NCI-H345 treated with DMSO at 0.1 percent for 48 hours (cell line): ENCODE measurements around the gene IDH3A.
A peak's percentile ranks its signal among the peaks of the same experiment; 100 is the strongest.
"Not testable (repeated sequence)": the region's sequence is repeated elsewhere in the genome, so short reads cannot be mapped to it uniquely, and the experiment has no call there.

Experiments
- DNase-seq: peaks from one replicate; lab custom pipeline; 2025; ENCODE audit not compliant: unreplicated experiment; lab: John Stamatoyannopoulos, UW

The IDH3A gene

DNA sequence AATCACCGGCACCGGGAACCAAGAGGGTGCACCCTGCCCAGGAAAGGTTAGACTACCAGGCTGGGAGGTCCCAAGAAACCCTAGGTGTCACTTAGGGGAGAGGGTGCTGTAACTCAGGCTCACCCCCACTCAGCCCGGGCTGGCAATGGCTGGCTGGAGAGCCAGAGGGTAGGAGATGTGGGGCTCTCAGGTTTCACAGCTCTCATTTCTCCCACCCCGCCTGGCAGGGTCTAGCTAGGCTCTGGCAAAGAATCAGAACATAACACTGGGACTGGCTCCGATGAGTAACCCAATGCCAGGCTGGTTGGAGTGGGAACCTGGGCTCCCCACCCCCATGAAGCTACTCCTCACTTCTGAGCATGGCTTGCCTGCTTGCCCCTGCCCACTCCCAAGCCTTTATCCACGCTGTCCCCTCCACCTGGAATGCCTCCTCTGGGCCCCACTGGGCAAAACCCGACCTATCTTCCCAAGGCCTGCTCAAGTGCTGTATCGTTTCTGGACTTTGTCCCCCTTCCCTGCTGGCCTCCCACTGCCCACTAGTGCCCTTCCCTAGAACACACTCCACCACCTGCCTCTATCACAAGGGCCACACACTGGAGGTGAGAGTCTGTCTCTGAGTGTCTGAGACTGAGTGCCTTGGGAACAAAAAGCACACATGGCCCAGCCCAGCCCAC lies 19.9 kb upstream of the IDH3A start:
- DNase-seq = no peak

- no peak for DNase-seq
Measured at GRCh38 chr15:78129751-78130287, 19.3 kb upstream of the IDH3A start.

DNA sequence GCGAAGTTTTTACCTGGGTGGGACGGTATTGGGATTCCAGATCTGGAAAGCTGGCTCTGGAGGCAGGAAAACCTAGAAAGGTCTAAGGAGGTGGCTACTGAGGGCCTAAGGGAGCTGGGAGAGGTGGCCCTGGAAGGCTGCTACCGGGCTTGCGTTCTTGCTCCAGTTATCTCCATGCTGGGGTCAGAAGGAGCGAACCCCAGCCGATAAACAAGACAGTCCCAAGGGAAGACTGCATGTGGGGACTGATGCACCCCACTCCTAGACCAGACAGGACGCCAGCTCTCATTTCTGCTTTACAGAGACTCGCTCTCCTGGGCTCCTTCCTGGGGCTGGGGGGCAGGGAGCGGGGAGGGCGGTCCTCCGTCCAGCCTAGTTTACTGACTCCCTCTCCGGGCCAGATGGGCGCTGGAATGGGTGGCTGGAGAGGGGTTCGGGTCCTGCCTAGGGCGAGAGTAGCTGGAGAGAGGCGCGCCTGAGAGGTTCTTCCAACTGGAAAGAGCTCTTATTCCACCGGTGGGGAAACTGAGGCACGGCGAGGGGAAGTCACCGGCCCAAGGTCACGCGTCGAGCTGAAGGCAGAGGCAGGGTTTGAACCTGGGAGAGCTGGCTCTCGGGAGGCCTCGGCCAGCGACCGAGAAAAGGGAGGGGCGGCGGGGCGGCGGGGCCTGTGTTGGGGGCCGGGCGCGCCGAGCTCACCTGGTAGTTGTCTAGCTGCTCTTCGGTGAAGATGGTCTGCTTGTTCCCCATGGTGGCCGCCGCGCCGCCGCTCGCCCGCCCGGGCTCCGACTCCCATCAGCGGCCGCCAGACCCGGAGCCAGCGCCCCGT lies 18.5 kb upstream of the IDH3A start:
- DNase-seq = no peak

DNA sequence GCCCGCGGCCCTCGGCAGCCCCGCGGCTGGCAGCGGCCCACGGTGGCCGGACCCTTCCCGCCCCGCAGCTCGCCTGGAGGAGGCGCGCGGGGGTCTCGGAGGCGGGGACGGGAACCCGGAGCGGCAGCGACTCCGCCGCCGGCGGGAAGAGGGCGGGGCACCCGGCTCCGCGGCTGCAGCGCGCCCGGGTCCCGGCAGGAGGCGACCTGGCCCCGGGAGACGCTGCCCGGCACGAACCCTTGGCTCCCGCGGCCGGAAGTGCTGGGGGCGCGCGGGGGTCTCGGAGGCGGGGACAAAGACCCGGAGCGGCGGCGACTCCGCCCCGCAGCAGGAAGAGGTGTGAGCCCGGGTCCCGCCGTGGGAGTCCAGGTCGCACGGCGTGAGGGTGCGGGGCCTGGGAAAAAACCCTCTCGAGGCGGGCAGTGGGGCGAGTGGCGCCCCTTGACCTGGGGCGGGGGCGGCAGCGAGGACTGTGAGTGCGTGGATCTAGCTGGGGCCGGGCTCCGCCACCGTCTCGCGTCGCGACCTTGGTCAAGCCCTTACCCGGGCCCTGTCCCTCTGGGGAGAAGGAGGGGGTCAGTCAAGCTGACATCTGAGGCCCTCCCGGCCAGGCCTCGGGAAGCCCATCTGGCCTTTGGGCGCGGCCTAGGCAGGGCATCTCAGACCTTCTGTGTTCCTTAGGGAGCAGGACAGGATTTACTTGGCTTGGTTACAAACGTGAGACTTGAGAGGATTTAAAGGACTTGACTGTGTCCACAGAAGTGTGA lies 17.7 kb upstream of the IDH3A start, which contains the start of gene CIB2:
Gene CIB2, minus strand, starts transcription at position 151 of the 767 bp plus-strand sequence. CDS start 230 bp downstream, outside the sequence.
- peak; percentile 22 for DNase-seq

DNA sequence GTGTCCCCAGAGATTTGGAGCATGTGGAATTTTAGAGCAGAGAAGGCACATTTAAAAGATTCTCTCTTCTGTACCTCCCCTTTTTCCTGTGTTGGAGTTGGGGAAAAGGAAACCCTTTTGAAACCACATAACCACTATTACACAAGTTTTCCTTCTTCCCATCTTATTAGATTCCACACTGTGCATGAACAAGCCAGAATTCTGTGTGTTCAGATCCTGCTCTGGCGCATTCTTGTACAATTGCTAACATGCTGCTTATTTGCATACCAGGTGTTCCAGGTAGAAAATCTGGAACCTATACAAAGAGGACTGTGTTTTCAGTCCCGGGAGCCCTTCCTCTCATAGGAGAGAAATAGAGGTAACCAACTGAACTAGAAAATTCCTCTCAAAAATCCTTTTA lies 15.4 kb upstream of the IDH3A start:
- DNase-seq = no peak

DNA sequence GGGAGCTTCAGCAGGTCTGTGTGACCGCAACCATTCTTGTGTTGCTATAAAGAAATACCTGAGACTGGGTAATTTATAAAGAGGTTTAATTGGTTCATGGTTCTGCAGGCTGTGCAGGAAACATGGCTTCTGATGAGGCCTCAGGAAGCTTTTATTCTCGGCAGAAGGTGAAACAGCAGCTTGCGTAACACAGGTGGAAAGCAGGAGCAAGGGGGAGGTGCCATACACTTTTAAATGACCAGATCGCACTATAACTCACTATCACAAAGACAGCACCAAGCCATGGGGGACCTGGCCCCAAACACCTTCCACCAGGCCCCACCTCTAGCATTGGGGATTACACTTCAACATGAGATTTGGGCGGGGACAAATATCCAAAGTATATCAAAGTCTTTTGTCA lies 9.6 kb upstream of the IDH3A start:
- no peak for DNase-seq

GRCh38 chr15:78140292-78140691 lies 8.9 kb upstream of the IDH3A start:
- DNase-seq = no peak

DNA sequence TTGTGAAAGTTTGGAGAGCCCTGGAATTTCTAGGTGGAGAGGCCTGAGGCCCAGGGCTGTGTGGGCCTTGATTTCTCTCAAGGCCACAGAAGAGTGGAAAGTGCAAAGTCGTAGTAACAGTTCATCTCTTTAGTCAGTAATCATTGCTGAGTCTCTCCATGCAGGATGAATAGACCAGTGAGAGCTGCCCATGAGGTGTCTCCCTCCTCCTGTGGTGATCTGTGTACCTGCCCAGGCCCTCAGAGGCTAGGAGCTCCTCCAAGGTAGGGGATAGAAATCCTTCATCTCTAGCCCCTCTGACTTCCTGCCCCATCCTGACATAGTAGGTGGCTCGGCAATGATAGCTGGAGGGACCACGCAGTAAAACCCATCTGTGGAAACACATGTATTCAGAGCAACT lies 6.8 kb upstream of the IDH3A start:
- DNase-seq = no peak

- no peak for DNase-seq
Measured at GRCh38 chr15:78146425-78147154, 2.6 kb upstream of the IDH3A start.

DNA sequence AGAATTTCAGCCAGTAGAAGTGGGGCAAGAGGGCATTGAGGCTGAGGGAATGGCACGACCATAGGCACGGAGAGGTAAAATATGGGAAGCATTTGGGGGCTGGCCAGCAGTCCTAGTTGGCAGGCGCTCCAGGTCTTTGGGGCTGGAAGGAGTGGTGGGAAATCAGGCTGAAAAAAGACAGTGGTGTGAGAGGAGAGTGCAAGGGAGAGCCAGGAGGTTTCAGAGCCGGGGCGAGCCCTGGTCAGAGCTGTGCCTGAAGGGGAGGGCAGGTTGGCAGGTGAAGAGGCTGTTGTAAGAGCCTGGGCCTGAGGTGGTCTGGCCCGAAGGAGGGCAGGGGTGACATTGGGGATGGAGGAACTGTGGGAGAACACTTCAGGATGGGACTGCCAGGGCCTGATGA lies 1.6 kb upstream of the IDH3A start:
- no peak for DNase-seq

DNA sequence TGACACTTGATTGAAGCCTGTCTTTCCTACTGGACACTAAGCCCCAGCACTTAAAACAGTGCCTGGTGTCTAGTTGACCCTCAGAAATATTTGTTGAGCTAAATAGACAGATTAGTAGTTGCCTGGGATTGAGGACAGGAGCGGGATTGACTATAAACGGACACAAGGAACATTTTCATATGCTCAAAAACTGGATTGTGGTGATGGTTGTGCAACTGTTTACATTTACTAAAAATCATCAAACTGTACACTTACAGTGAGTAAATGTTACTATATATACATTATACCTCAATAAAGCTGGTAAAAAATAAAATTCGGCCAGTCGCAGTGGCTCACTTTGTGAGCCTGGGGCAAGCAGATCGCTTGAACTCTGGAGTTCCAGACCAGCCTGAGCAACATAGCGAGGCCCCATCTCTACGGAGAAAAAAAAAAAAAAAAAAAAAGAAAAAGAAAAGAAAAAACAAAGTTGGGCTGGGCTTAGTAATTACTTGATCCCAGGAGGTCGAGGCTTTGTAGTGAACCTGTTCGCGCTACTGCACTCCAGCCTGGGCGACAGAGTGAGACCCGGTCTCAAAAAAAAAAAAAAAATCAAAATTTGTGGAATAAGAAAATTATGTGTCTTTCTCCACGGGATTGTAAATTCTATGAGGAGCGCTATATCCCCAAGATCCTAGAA lies 632 bp upstream of the IDH3A start:
- DNase-seq = no peak

- peak; percentile 29 for DNase-seq
Measured at GRCh38 chr15:78149805-78150751, 916 bp downstream of the IDH3A start.

DNA sequence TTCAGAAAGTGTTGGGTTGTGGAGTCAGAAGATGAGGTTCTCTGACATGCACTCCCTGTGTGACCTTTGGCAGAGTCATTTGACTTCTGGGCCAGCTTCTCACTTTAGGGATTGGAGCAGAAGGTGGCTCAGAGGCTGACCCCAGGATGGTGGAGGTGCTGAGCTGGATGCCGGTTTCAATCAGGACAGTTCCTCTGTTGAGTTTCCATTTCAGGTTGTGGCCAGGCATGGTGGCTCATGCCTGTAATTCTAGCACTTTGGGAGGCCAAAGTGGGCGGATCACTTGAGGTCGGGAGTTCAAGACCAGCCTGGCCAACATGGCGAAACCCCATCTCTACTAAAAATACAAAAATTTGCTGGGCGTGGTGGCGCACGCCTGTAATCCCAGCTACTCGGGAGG lies 1.9 kb downstream of the IDH3A start:
- DNase-seq = not testable (repeated sequence)

DNA sequence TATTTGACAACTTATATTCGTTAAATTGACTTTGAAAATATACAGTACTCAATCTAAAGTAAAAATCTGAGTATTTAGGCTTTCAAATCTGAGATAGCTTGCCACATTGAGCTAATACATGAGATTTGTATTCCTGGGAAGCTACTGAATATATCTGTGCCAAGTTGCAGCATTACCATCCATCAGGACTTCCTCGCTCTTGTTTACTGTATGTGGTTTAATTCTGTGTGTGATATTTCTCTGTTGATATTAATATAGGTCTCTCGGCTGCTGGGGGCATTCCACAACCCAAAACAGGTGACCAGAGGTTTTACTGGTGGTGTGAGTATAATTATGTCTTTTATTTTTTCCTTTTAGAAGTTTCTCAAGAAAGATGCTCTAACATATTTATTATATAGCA lies 5.8 kb downstream of the IDH3A start:
- DNase-seq = no peak

DNA sequence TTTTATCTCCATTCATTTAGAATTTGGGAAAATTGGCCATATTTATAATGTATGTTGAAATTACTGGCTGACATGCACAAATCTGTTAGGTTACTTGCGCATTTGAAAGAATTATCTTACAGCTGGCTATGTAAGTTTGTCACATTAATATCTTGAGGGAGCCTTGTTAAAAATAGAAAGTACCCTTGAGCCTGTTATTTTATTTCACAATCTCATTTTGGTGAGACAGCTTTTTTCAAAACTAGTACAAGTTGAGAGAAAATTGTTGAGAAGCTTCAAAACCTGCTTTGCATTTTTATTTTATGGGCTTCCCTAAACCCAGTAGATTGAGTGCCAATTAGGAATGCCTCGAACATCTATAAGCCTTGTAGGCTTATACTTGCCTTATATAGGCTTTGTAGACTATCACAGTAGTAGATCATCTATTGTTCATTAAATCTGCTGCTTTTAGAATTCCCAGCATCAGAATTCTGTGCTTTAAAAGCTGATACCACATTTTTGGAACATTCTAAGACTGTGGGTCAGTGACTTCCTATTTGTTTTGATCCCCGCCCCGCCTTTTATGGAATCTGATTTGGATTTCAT lies 6.3 kb downstream of the IDH3A start:
- no peak for DNase-seq

GRCh38 chr15:78156653-78157052 lies 7.5 kb downstream of the IDH3A start:
- DNase-seq = no peak

DNA sequence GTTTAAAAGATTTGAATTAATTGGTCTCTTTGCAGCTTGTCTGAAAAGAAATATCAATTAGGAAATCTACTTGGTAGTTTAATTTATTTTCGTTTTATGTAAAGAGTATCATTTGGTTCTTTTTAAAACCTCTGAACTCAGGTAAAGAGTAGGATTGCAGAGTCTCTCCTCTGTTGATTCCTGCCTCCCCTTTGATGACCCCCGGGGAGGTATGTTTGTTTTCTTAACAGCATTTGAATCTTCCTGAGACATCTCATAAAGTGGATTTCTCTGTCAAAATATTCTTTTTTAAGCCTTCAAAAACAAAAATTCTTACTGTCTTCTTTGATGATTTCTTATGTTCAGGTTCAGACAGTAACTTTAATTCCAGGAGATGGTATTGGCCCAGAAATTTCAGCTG lies 8.0 kb downstream of the IDH3A start:
- no peak for DNase-seq

GRCh38 chr15:78159395-78159794 lies 10.2 kb downstream of the IDH3A start:
- DNase-seq = no peak

DNA sequence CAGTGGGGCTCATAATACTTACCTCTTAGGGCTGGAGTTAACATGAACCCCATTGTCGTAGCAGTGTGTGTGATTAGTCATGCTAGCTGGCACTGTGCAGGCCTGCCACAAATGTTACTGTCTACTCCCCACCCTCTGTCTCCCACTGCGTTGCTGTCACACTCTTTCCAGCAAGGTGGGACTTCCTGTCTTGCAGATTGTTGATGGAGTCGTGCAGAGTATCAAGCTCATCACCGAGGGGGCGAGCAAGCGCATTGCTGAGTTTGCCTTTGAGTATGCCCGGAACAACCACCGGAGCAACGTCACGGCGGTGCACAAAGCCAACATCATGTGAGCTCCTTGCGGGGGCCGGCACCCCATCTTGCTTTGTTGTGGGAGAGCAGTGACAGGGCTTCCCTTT lies 12.9 kb downstream of the IDH3A start:
- DNase-seq = no peak
